HG03565 (cell line): Measurements from ENCODE around the gene EXOC3L1.

Source experiments
- ATAC-seq: cut with Tn5 transposase; IDR thresholded peaks from one replicate; pipeline ENCODE4 v1.9.1; 2021; ENCODE audit warnings: mild to moderate bottlenecking, moderate library complexity; ENCODE audit not compliant: unreplicated experiment

Gene EXOC3L1

GRCh38 chr16:67216612-67217490 lies 26.9 kb upstream of the EXOC3L1 start:
- no peak for ATAC-seq

GRCh38 chr16:67215706-67216105 lies 25.8 kb upstream of the EXOC3L1 start:
- ATAC-seq, result no peak

GRCh38 chr16:67213197-67214019 lies 23.5 kb upstream of the EXOC3L1 start:
- no peak for ATAC-seq

GRCh38 chr16:67212766-67213165 lies 22.8 kb upstream of the EXOC3L1 start:
- no peak for ATAC-seq

GRCh38 chr16:67211674-67212073 lies 21.7 kb upstream of the EXOC3L1 start:
- no peak for ATAC-seq

- no peak for ATAC-seq
These were observed 20.4 kb upstream of the EXOC3L1 start for GRCh38 chr16:67210069-67210937.

GRCh38 chr16:67209565-67209964 lies 19.6 kb upstream of the EXOC3L1 start:
- no peak for ATAC-seq

- no peak for ATAC-seq
These were observed 18.4 kb upstream of the EXOC3L1 start for GRCh38 chr16:67208154-67208896.

GRCh38 chr16:67207249-67208091 lies 17.5 kb upstream of the EXOC3L1 start:
- ATAC-seq, result no peak

GRCh38 chr16:67206838-67207248 lies 16.9 kb upstream of the EXOC3L1 start:
- ATAC-seq, result no peak

GRCh38 chr16:67206129-67206837 lies 16.3 kb upstream of the EXOC3L1 start:
- no peak for ATAC-seq

- no peak for ATAC-seq
These were observed 14.1 kb upstream of the EXOC3L1 start for GRCh38 chr16:67204076-67204475.

- no peak for ATAC-seq
These were observed 13.1 kb upstream of the EXOC3L1 start for GRCh38 chr16:67202956-67203493.

GRCh38 chr16:67202426-67202825 lies 12.5 kb upstream of the EXOC3L1 start:
- ATAC-seq, result no peak

GRCh38 chr16:67201411-67202345 lies 11.7 kb upstream of the EXOC3L1 start:
- no peak for ATAC-seq

- ATAC-seq, result no peak
These were observed 10.6 kb upstream of the EXOC3L1 start for GRCh38 chr16:67200491-67200890.

GRCh38 chr16:67199808-67200198 lies 9.9 kb upstream of the EXOC3L1 start:
- no peak for ATAC-seq
